Stimulated activated CD4-positive, alpha-beta T cell treated with anti-CD3 and anti-CD28 coated beads, Interleukin-1b, Interleukin-23, amount 100 ng/mL, for 24 hours (primary cell): ENCODE data around the gene HOXA6.

Source experiments
- DNase-seq, 4 experiments: peaks; one replicate each; pipeline ENCODE4 v3.0.0-alpha.2; 2020; ENCODE audit warnings: low read depth in 4 of 4, low spot score in 1 of 4

Gene HOXA6

GRCh38 chr7:27124902-27125689 lies 22.5 kb downstream of the HOXA6 start:
- DNase-seq: no peak

- no peak for DNase-seq
Observed at GRCh38 chr7:27124096-27124901, 23.3 kb downstream of the HOXA6 start.

GRCh38 chr7:27123477-27124053 lies 24.0 kb downstream of the HOXA6 start:
- no peak for DNase-seq

GRCh38 chr7:27123007-27123476 lies 24.5 kb downstream of the HOXA6 start:
- no peak for DNase-seq

- DNase-seq: no peak
Observed at GRCh38 chr7:27122077-27122910, 25.3 kb downstream of the HOXA6 start.

- no peak for DNase-seq
Observed at GRCh38 chr7:27121684-27122076, 25.9 kb downstream of the HOXA6 start.

GRCh38 chr7:27119412-27119911 lies 28.1 kb downstream of the HOXA6 start:
- DNase-seq: no peak

- no peak for DNase-seq
Observed at GRCh38 chr7:27118580-27118979, 29.0 kb downstream of the HOXA6 start.

GRCh38 chr7:27117887-27118491 lies 29.6 kb downstream of the HOXA6 start:
- DNase-seq: no peak

GRCh38 chr7:27116962-27117886 lies 30.4 kb downstream of the HOXA6 start:
- no peak for DNase-seq

GRCh38 chr7:27116031-27116961 lies 31.3 kb downstream of the HOXA6 start:
- no peak for DNase-seq

- no peak for DNase-seq
Observed at GRCh38 chr7:27115221-27116026, 32.1 kb downstream of the HOXA6 start.

- DNase-seq: no peak
Observed at GRCh38 chr7:27114881-27115220, 32.7 kb downstream of the HOXA6 start.

- DNase-seq: no peak
Observed at GRCh38 chr7:27113991-27114769, 33.4 kb downstream of the HOXA6 start.

GRCh38 chr7:27112955-27113949 lies 34.3 kb downstream of the HOXA6 start:
- DNase-seq: no peak

GRCh38 chr7:27112361-27112760 lies 35.2 kb downstream of the HOXA6 start:
- DNase-seq: no peak
